Measurements from ENCODE around the gene COA8. TPM values are rescaled to one million over a fixed set of nuclear protein-coding genes. Genes with fewer than 3 reads are reported as not detected.

Gene COA8
- total and polyA plus RNA-seq, 2 of the 8 experiments (the other 6 are each of a cell fraction or from before 2014, with no cell fraction given), result 7.1 to 35.5 TPM

DNA sequence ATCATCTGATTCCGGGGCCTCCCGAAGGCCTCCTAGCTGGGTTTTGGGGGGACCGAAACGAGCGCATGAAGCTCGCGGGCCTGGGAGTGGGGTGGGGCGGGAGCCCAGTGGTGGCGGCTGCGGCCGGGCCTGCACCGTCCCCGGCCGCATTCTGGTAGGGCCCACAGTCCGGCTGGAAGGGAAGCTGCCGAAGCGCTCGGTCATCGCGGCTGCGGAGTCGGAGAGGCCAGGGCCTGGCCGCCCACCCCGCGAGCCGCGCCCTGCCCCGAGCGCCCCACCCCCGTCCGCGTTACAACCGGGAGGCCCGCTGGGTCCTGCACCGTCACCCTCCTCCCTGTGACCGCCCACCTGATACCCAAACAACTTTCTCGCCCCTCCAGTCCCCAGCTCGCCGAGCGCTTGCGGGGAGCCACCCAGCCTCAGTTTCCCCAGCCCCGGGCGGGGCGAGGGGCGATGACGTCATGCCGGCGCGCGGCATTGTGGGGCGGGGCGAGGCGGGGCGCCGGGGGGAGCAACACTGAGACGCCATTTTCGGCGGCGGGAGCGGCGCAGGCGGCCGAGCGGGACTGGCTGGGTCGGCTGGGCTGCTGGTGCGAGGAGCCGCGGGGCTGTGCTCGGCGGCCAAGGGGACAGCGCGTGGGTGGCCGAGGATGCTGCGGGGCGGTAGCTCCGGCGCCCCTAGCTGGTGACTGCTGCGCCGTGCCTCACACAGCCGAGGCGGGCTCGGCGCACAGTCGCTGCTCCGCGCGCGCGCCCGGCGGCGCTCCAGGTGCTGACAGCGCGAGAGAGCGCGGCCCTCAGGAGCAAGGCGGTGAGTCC is 66.1 kb downstream of the COA8 start, which contains the start of gene KLC1 (continued):
- no peak for TF ChIP-seq TEAD4 (IDR thresholded peaks at IDR 0.05; ENCODE audit: low read depth, low read length)
- TF ChIP-seq RFX5 (IDR thresholded peaks at IDR 0.05; ENCODE audit: borderline replicate concordance, low read depth, low read length), result no peak
- TF ChIP-seq CHD2 (IDR thresholded peaks at IDR 0.05; ENCODE audit: low read length), result no peak

Data from H1 (cell line).